ENCODE measurements around the gene CRYBG1. TPM values are rescaled to one million over a fixed set of nuclear protein-coding genes. Genes with fewer than 3 reads are reported as not detected.

CRYBG1 gene
- polyA plus RNA-seq, 3 donors: 22.1 to 30.2 (median 30.0) TPM

DNA sequence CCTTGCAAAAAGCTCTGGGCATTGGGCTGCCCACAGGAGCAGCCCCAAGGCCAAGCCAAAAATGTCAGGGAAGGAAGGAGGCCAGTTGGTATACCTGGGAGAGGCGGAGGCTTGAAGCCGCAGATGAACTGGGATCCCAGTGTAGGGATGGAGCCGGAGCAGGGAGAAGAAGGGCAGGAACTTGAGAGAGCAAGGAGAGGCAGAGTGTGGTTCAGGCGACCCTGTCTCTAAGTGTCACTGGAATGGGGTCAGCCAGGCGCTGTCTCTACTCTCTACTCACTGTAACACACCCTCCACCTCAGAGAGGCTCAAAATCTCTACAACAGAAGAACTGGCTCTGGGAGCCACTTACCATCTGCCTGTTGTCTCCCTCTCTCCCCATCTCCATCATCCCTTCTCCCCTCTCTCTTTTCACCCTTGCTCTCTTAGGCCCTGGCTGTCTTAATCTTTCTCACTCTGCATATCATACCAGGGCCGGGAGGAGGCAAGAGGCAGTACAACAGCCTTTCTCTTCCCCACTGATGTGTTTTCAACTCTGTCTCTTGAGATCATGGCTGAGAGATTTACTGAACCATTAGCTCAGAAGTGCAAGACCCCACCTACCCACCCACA, 93.3 kb downstream of the CRYBG1 start:
- DNase-seq (ENCODE audit: low read depth in 3 of 3, low spot score in 2 of 3): no peak

DNA sequence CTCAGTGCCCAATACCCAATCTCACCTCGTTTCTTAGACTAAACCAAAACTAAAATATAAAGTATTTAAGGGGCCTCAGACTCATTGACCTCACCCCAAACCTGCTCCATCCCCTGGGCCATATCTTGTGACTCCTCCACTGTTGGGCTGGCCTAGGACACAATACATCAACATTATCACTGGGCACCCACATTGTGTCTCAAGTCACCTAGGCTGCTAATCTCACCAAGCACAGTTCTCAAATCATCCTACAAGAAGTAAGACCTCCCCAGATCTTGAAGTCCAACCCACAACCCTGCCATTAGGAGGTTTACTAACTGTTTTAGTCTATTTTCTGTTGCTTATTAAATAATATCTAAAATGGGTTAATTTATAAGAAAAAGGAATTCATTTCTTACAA, 96.2 kb downstream of the CRYBG1 start:
- DNase-seq (ENCODE audit: low read depth in 3 of 3, low spot score in 2 of 3): no peak

DNA sequence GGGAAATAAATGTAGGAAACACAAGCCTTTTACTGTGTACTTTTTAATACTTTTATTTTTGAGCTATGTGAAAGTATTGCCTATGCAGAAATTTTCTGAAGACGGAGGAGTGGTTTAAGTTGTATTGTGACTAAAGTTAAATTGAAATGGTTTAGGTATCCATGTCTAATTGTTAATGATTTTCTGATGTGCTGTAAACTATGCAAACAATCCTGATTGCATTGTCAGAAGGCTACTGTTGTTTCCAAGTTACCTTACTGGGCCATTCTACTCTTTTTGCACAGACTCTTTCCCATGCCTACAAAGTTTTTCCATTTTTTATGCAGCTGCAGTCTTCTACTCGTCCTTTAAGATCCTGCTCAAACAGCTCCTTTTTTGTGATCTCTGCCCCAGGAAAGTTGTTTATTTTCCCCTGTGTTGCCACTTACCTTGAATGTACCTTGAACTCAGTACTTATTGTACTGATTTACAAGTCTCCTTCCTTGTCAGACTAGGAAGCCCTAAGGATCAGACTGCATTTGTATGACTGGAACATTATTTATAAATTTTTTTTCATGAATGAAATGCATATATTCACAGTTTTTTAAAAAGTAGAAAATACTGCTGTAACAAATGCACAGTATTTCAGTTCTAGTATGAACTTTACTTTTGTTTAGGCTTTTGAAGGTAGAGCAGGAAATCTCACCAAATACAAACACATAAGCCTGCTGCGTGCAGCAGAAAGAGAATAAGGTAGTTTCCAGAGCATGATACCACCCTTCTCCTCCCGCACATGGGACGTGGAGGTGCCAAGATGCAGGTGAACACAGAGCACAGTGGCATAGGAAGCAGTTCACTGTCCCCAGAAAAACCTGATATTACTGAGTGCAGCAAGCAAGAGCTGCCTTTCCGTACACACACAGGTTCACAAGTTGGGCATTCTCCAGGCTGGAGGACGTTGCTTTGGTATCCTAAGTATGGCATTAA, 97.8 kb downstream of the CRYBG1 start:
- no peak for DNase-seq (ENCODE audit: low read depth in 3 of 3, low spot score in 2 of 3)

DNA sequence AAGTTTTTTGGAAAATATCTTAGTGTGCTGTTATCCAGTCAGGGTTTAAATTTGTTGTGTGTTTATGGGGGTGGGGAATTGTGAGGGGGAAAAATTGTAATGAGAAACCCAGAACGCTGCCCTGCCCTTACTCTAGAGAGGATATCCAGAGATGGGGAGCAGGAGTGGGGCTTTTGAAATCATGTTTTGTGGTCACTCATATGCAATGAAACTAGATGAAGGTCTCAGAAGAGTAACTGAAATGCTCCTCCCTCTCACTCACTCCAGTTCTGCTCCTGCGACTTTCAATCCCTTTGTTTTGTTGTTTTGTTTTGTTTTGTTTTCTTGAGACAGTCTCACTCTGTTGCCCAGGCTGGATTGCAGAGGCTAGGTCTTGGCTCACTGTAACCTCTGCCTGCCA, 100.0 kb downstream of the CRYBG1 start:
- no peak for DNase-seq (ENCODE audit: low read depth in 3 of 3, low spot score in 2 of 3)

DNA sequence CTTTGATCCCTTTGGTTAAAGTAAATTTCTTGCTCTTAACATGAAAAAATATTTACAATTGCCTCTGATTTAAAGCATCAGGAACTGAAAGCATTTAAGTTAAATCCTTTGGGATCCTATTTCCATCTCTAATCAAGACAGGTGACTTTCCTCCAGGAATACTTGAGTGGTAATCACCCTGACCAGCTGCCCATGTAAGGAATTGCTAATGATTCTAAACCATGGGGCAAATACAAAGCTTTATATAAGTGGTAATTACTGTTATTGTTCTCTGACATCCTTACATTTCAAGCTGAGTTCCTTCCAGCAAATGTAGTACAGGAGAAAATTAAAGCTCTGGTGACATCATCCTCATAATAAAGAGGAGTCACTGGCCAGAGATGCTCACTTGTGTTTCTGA, 100.6 kb downstream of the CRYBG1 start:
- no peak for DNase-seq (ENCODE audit: low read depth in 3 of 3, low spot score in 2 of 3)

DNA sequence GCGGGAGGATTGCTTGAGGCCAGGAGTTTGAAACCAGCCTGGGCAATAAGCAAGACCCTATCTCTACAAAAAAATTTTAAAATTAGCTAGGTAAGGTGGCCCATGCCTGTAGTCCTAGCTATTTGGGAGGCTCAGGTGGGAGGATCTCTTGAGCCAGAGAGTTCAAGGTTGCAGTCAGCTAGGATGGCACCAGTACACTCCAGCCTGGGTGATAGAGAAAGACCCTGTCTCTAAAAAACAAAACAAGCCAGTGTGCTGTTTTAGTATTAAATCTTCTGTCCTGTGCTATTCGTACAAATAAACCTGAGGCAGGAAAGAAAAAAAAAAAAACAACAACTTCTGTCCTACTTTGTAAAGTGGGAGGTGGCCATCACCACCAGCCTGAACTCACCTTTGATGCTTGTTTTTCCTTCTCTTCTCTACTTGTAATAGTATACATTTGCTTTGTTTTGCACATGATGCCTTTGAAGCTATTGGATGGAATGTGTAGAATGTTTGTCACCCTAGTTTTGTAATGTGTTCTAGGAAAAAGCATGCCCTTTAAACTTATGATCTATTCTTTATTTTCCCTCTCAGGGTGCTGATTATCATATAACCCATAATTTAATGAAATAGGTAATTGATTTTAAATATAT, 102.5 kb downstream of the CRYBG1 start:
- DNase-seq (ENCODE audit: low read depth in 3 of 3, low spot score in 2 of 3): no peak

DNA sequence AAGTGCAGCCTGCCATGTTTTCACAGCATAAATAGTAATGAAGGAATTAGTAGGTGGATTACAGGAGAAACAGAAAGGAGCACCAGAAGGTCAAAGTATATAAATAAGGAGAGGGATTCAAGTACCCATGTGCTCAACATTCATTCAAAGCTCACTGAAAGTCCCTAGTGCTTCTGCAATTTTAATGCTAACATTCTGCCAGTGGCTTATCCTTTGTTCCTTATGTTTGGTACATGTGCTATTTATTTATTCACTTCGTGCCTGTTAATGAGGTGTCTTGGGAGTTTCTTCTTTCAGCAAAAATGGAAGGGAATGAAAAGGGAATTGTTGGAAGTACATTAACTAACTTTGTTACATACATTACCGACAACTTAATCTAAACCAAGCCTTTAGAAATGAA, 105.7 kb downstream of the CRYBG1 start:
- no peak for DNase-seq (ENCODE audit: low read depth in 3 of 3, low spot score in 2 of 3)

DNA sequence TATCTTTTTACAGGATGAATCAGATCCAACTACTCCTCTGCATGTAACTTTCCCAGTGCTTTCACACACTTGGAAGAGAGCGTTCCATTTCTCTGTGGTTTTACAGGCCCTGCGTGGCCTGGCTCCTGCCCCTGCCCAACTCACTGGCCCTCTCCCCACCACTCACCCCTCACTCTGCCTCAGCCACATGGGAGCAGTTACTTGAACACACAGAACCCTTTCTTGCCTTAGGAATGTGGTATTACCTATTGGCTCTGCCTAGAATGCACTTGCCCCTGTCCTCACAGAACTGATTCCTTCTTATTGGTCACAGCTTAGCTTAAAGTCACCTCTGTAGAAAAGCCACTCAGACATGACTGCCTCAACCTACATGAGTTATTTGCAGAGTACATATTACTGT, 108.4 kb downstream of the CRYBG1 start:
- no peak for DNase-seq (ENCODE audit: low read depth in 3 of 3, low spot score in 2 of 3)

DNA sequence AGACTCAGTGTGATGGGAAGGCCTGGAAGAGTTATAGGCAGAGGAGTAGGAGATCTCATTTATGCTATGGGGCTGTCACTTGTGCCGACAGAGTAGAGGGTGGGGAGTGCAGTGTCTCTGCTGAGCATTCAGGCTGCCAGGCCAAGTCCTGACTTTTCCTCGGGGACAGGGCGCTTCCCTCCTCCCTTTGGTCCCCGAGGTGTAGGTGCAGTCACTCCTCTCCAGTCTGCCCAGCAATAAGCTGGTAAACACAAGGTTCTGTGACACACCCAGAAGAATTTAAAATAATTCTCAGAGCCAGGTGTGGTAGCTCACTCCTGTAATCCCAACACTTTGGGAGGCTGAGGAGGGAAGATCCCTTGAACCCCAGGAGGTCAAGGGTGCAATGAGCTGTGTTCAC, 109.4 kb downstream of the CRYBG1 start:
- no peak for DNase-seq (ENCODE audit: low read depth in 3 of 3, low spot score in 2 of 3)

DNA sequence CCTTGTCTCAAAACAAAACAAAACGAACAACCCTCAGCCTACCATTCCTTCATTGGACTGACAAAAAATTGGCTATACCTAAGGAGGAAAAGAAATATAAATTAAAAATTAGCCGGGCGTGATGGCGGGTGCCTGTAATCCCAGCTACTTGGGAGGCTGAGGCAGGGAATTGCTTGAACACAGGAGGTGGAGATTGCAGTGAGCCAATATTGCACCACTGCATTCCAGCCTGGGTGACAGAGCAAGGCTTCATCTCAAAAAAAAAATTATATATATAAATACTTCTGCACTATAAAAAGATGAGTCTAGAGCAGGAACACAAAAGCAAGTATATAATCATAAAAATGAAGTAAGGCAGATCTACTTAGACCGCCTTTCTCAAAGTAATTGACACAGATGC, 109.8 kb downstream of the CRYBG1 start:
- no peak for DNase-seq (ENCODE audit: low read depth in 3 of 3, low spot score in 2 of 3)

DNA sequence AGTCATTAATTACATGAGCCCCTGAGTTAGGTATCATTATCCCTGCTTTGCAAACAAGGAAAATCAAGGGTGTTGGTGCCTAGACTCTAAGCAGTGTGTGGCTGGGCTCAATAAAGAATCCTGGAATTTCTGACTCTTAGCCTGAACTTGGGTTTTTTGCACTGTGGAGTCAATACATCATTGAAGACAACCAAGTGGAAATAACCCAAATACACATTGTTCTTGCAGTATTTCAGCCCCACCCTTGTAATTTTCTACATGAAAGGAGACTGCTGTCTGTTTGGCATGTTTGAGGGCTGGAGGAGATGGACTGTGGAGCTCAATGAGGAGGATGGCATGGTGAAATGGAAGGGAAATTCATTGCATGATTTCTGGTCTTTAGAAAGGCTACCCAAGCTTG, 110.3 kb downstream of the CRYBG1 start:
- DNase-seq (ENCODE audit: low read depth in 3 of 3, low spot score in 2 of 3): no peak

DNA sequence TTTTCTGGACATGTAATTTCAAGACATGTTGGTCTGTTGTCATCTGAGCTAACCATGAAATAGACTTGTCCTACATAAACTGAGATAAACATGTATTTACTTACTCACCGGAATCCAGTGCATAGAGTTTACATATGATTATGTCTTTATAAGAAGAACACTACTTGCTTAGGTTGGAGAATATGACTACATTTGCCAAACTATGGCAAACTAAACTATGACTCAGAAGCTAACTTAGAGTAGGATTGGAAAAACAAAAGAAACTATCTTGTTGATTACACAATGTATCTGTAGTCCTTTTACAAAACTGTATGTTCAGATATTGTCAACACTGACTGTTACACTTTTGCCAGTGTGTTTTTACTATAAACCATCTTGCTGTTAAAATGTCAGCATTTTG, 113.3 kb downstream of the CRYBG1 start:
- DNase-seq (ENCODE audit: low read depth in 3 of 3, low spot score in 2 of 3): no peak

DNA sequence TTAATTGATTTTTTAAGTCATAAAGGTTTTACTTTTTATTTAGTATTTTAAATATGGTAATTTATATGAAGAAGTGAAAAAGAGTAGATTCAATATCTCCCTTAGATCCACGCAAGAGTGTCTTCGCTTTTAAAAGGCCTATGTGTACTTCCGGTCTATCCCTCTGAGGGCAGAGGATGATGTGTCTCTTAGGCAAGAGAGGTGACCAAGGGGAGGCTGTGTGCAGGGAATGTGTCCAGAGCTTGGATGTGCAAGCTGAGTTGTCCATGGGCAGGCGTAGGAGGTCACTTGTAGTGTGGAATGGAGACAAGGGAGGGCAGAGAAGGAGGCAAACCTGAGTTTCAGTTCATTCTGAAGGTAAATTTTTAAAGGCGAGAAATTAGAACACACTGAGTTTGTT, 113.9 kb downstream of the CRYBG1 start:
- no peak for DNase-seq (ENCODE audit: low read depth in 3 of 3, low spot score in 2 of 3)

DNA sequence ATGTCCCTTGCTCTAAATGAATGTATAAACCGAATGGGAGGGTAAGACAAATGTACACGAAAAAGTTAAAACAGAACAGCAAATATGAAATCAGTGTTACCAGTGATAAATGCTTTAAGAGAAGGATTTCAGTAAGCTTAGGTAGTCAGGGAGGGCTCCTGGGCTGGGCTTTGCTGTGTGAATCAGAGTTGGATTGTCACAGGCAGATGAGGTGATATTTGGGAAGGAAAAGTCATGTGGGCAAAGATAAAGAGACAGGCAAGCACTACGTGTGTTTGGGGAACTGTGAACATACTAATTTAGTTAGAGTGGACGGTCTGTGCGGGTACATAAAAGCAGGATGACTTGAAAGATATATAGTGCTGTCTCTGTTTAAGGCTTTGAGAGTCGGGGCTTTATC, 114.8 kb downstream of the CRYBG1 start:
- DNase-seq (ENCODE audit: low read depth in 3 of 3, low spot score in 2 of 3): no peak

DNA sequence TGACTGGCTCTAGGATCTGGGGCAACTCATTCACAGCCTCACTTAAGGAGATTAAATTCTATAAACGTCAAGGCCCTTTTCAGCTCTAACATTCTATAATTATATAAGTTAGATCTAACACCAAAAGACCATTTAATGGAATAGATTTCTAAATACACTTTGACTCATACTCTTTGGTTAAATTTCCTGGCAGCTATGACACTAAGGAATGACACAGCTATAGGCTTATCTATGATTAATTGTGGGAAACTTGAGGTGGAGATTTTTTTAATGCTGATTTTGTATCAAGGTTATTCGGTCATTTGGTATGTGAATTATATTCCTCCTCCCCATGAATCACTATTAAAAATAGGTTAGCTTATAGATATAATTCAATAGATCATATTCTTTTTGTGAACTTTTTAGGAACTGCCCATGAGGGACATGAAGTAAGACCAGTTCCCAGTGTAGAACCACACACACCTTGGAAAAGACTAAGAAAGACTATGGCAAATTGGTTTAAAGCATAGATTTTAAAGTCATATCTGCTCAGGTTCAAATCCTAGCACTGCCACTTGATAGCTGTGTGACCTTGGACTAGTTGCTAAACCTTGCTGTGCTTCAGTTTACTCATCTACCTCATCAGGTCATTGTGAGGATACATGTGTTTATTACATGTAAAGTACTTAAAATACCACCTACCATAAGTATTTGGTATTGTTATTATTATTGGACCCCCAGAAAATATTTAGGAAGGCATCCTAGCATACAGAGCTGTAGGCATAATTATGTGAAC, 116.0 kb downstream of the CRYBG1 start:
- no peak for DNase-seq (ENCODE audit: low read depth in 3 of 3, low spot score in 2 of 3)

DNA sequence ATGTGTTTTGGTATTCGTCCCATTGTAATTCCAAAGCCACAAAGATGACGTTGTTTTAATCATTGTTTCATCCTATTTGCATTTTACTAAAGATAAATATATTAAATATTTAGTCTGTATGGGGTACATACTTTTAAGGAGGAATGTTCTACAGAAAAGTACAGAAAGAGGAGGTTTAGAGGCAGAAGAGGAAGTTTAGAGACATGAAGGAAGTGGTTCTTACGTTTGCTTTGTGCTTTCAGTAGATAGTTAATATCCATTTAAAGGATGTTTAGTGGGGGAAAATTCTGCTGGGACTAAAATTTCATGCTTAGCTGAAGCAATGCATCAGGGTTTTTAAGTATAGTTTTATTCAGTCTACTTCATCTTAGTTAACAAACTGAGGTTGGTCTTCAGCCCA, 116.6 kb downstream of the CRYBG1 start:
- DNase-seq (ENCODE audit: low read depth in 3 of 3, low spot score in 2 of 3): no peak

DNA sequence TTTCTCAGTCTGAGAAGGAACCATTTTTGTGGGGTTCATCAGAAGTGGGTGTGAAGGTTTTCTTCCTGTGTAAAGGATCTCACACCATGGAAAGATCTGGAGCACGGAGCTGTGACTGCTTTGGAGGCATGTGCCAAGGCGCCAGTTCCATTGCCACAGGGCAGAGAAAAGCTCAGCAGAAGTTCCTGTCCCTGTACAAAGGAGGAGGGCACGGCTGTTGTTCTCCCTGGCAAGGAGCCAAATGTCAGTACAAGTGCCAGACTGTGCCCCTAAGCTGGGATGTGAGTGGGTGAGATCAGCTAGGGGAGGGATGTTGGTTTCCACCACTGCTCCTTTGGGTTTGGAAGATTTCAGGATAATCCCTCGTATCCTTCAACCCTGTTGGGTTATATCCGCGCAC, 117.3 kb downstream of the CRYBG1 start:
- no peak for DNase-seq (ENCODE audit: low read depth in 3 of 3, low spot score in 2 of 3)

DNA sequence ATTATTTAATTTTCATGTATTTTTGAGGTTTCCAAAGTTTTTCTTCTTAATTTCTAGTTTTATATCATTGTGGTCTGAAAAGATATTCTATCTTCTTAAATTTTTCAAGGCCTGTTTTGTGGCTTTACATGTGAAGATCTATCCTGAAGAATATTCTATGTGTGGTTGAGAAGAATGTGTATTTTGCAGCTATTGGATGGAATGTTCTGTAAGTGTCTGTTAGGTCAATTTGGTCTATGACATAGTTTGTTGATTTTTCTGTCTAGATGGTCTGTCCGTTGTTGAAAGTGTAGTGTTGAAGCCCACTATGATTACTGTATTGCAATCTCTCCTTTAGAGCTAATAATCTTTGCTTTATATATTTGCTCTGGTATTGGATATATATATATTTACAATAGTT, 125.7 kb downstream of the CRYBG1 start:
- no peak for DNase-seq (ENCODE audit: low read depth in 3 of 3, low spot score in 2 of 3)

DNA sequence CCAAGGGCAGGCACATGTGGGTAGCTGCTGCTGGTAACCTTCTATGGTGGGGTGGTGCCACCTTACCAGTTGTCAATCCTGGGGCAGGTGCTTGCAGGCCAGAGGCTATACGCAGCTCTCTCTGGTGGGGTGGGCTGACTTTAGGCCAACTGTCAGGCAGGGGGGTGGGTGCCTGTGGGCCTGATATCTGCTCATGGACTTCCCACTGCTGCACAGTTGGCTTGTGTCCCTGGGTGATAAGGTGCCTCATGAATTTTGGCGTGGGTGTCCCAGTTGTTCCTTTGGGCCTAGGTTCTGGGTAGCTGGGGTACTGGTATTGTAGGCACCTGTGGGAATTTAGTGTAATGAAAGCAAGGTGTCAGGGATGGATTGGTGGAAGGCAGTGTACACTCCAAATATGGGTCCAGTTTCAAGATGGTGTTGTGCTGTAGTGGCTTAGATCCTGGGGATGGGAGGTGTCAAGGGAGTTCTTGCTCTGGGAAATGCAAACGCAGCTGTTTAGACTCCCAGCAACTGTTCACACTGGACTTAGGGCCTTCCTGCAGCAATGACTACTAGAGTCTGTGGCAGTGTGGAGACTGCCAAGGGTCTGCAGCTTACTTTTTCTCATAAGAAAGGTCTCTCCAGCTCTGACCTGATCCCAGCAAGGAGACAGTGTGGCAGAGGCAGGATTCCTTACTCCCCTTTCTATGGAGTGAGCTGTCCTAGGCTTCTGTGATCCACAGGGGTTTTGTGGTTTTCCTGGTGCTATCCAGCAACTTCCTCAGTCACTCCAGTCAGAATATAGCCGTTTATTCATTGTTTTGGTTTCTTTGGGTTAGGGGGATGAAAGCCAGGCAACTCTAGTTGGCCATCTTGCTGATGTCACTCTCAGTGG, 128.2 kb downstream of the CRYBG1 start:
- DNase-seq (ENCODE audit: low read depth in 3 of 3, low spot score in 2 of 3): no peak

DNA sequence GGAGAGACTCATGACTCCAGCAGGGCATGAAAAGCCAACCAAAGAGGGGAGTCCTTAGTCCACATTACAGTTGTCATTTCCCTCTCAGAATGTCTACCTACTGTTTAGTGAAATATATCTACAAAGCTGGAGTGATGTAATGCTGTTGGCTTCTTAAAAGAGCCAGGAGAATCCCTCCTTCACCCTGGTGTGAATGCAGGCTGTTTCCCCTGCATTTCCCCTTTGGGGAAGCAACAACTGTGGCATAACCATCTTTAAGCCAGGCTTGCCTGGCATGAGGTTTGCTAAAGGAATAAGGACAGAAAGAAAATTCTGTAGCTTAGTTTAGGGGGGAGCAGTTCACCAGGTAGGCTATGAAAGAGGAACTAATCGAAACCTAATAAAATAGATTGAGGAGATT, 129.5 kb downstream of the CRYBG1 start:
- no peak for DNase-seq (ENCODE audit: low read depth in 3 of 3, low spot score in 2 of 3)

All from right renal cortex interstitium (tissue), 3 donors.